D721Med (cell line): ENCODE measurements around the gene SETD7.
"Not testable (repeated sequence)": the region's sequence is repeated elsewhere in the genome, so short reads cannot be mapped to it uniquely, and the experiment has no call there.

Experiments
- DNase-seq: peaks from one replicate; pipeline ENCODE4 v3.0.0; 2011; ENCODE audit warnings: low spot score; ENCODE audit not compliant: insufficient read length
- FAIRE-seq: peaks from 2 replicates; lab custom pipeline; 2011; peaks lifted over from hg19 to GRCh38; lab: Jason Lieb, UNC
- CTCF ChIP-seq: IDR thresholded peaks from 2 replicates; pipeline ENCODE4 v1.5.1; 2012; ENCODE audit warnings: mild to moderate bottlenecking, control low read depth; ENCODE audit not compliant: insufficient read depth; ENCODE audit errors: missing control alignments

SETD7 gene

DNA sequence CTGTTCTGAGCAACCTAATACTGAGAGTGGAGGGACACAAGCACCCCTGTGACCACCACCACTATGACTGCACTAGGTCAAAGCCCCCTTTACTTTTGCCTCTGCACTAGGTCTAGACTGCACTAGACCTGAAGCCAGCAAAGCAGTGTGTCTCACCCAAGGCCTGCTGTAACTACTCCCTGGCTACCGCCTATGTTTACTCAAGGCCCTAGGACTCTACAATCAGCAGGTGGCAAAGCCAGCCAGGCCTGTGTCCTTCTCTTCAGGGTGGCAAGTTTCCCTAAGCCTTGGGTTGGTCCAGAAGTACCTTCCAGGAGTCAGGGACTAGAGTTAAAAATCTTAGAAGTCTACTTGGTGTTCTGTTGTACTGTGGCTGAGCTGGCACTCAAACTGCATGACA, 86.2 kb downstream of the SETD7 start:
- FAIRE-seq (no peak), DNase-seq (no peak)
- no peak for TF ChIP-seq CTCF

DNA sequence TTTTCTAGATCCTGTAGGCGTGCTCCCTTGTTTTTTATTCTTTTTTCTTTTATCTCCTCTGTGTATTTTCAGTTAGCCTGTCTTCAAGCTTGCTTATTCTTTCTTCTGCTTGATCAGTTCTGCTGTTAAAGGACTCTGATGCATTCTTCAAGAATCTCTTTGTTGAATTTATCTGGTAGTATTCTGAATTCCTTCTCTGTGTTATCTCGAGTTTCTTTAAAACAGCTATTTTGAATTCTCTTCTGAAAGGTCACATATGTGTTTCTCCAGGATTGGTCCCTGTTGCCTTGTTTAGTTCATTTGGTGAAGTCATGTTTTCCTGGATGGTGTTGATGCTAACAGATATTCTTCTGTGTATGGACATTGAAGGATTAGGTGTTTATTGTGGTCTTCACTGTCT, 86.8 kb downstream of the SETD7 start:
- no peak for TF ChIP-seq CTCF
- FAIRE-seq (no peak), DNase-seq (no peak)

GRCh38 chr4:139468756-139469155, 87.3 kb downstream of the SETD7 start:
- FAIRE-seq, DNase-seq: not testable (repeated sequence)

DNA sequence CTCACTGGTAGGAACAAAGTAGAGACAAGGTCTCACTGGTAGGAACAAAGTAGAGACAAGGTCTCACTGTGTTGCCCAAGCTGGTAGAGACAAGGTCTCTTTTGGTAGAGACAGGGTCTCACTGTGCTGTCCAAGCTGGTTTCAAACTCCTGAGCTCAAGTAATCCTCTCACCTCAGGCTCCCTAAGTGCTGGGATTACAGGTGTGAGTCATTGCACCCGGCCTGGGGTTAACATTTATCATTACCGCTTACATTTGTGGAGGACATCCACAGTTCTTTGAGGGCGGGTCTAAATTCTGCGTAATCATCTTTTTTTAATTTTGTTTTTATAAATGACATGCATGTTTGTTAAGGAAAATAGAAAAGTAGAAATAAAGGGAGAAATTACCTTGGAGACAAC, 90.1 kb downstream of the SETD7 start:
- no peak for TF ChIP-seq CTCF
- DNase-seq = no peak
- no peak for FAIRE-seq

- DNase-seq, FAIRE-seq: not testable (repeated sequence)
These were observed 91.5 kb downstream of the SETD7 start for GRCh38 chr4:139464512-139464911.

GRCh38 chr4:139461022-139461628, 94.9 kb downstream of the SETD7 start:
- no peak for DNase-seq
- no peak for TF ChIP-seq CTCF
- FAIRE-seq = no peak

DNA sequence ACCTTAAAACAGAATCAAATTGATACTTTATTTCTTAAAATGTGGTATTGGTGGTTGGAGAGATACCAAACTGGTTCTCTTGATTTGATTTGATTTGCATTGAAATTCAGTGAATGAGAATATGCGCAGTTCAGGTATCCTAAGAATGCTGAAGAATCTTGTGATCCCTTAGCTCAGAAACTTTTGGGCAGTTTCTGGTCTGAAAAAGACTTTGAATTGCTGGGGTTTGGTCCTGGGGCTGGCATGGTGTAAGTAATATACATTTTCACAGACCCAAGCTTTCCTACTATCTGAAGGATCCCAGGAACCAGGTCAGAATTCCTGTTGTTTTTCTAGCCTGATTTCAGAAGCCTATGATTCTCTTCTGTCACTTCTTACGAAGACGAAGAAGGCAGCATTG, 95.5 kb downstream of the SETD7 start:
- DNase-seq = no peak
- FAIRE-seq = no peak
- no peak for TF ChIP-seq CTCF

DNA sequence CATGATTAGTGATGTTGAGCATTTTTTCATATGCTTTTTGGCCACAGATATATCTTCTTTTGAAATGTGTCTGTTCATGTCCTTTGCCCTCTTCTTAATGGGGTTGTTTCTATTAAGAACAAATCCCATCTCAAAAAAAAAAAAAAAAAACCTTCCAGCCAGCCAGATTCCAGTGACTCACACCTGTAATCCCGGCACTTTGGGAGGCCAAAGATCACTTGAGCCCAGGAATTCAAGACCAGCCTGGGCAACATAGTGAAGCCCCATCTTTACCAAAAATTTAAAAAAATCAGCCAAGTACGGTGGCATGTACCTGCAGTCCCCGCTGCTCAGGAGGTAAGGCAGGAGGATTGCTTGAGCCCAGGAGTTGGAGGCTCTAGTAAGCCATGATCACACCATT, 97.0 kb downstream of the SETD7 start:
- no peak for TF ChIP-seq CTCF
- DNase-seq (no peak), FAIRE-seq (no peak)
